Prostate gland (tissue), 1 donor: Measurements from ENCODE around the gene GTF2A2.

Experiments used
- POLR2A ChIP-seq: fragments of 450-650 bp; IDR thresholded peaks from one replicate; pipeline ENCODE4 v1.6.1; 2016; ENCODE audit warnings: antibody characterized with exemption, mild to moderate bottlenecking
- POLR2AphosphoS5 ChIP-seq: sonication (generic); formaldehyde crosslinking; IDR thresholded peaks from one replicate; pipeline ENCODE4 v1.6.1; 2017; ENCODE audit warnings: antibody characterized with exemption

GRCh38 chr15:59694779-59695178 is 37.5 kb upstream of the GTF2A2 start:
- TF ChIP-seq POLR2AphosphoS5 (no peak), POLR2A (no peak)
